GM12878 (cell line): Measurements from ENCODE around the gene FTO. TPM values are rescaled to one million over a fixed set of nuclear protein-coding genes. Genes with fewer than 3 reads are reported as not detected.

Experiments used
- ATAC-seq: fragments of 200-7000 bp; cut with Tn5 transposase; 3 replicates; pipeline ENCODE4 v1.9.1; 2020; ENCODE audit warnings: mild to moderate bottlenecking, moderate library complexity
- BruUV-seq: library from RNA; stranded (reverse); fragments of 400-500 nt; replicated peaks from 2 replicates; lab custom pipeline; 2021; lab: Mats Ljungman, UMichigan
- CTCF ChIA-PET: fragments of 300-600 bp; sonication (Branson Sonifier 250); formaldehyde crosslinking; extraction: SDS; loops from one replicate; lab custom pipeline; 2021; ENCODE audit warnings: inconsistent platforms; lab: Yijun Ruan, JAX
- POLR2A ChIA-PET: fragments of 350-600 bp; formaldehyde crosslinking; extraction: SDS; loops from one replicate; lab custom pipeline; 2021; ENCODE audit warnings: inconsistent platforms; lab: Charles Lee
- RAD21 ChIA-PET: fragments of 300-600 bp; sonication (Branson Sonifier 250); formaldehyde crosslinking; loops from one replicate; lab custom pipeline; 2023; ENCODE audit warnings: antibody characterized with exemption; ENCODE audit not compliant: unreplicated experiment; lab: Charles Lee
- SMC1A ChIA-PET: fragments of 300-600 bp; sonication (Branson Sonifier 250); formaldehyde crosslinking; loops from one replicate; lab custom pipeline; 2023; ENCODE audit not compliant: unreplicated experiment, uncharacterized antibody; lab: Charles Lee
- DNase-seq: peaks from one replicate; pipeline ENCODE4 v3.0.0-alpha.2; 2011; ENCODE audit warnings: low read depth, low spot score
- FAIRE-seq: peaks from 3 replicates; lab custom pipeline; 2011; peaks lifted over from hg19 to GRCh38; lab: Jason Lieb, UNC
- H2AFZ ChIP-seq: 2 replicates; pipeline ENCODE4 v1.6.0; 2011; ENCODE audit warnings: low read depth, low read length, control low read depth; ENCODE audit not compliant: control insufficient read depth
- H3K27ac ChIP-seq: 2 replicates; pipeline ENCODE4 v1.5.1; 2011; ENCODE audit warnings: control low read depth; ENCODE audit not compliant: control insufficient read depth, insufficient read depth
- H3K27me3 ChIP-seq, 2 experiments: replicated peaks in 1 of 2; 2 replicates each; pipeline versions ENCODE4 v1.6.0 to v1.6.1; 2011; ENCODE audit warnings: low read length in 1 of 2; ENCODE audit not compliant: control insufficient read depth in 2 of 2, insufficient read depth in 2 of 2
- H3K36me3 ChIP-seq, 2 experiments: 2 replicates each; pipeline ENCODE4 v1.5.1; 2011; ENCODE audit warnings: low read length in 1 of 2; ENCODE audit not compliant: control insufficient read depth in 2 of 2, insufficient read depth in 2 of 2
- H3K4me1 ChIP-seq: 2 replicates; pipeline ENCODE4 v1.6.1; 2011; ENCODE audit warnings: mild to moderate bottlenecking, low read length, moderate library complexity, mixed read lengths; ENCODE audit not compliant: control insufficient read depth, insufficient read depth
- H3K4me2 ChIP-seq: 2 replicates; pipeline ENCODE4 v1.6.0; 2011; ENCODE audit warnings: control low read depth; ENCODE audit not compliant: control insufficient read depth, insufficient read depth
- H3K4me3 ChIP-seq: fragments of 200-600 bp; sonication (generic); 2 replicates; pipeline ENCODE4 v1.5.1; 2016
- H3K79me2 ChIP-seq: 2 replicates; pipeline ENCODE4 v1.6.0; 2011; ENCODE audit warnings: low read length; ENCODE audit not compliant: control insufficient read depth, insufficient read depth
- H3K9ac ChIP-seq: 2 replicates; pipeline ENCODE4 v1.8.0; 2011; ENCODE audit warnings: low read length, control low read depth, mixed read lengths; ENCODE audit not compliant: control insufficient read depth, insufficient read depth
- H3K9me3 ChIP-seq: replicated peaks from 3 replicates; pipeline ENCODE4 v1.5.1; 2011; ENCODE audit warnings: mild to moderate bottlenecking, low read length; ENCODE audit not compliant: control insufficient read depth, insufficient read depth
- H4K20me1 ChIP-seq: 2 replicates; pipeline ENCODE4 v1.6.0; 2011; ENCODE audit not compliant: control insufficient read depth, insufficient read depth
- BACH1 ChIP-seq: fragments of 450-650 bp; IDR thresholded peaks from 2 replicates; pipeline ENCODE4 v1.6.1; 2017; ENCODE audit warnings: mild to moderate bottlenecking, borderline replicate concordance
- CREM ChIP-seq: IDR thresholded peaks from 2 replicates; pipeline ENCODE4 v1.6.1; 2014; ENCODE audit warnings: antibody characterized with exemption, low read depth
- CTCF ChIP-seq, 3 experiments: IDR thresholded peaks in 2 of 3; conservative IDR thresholded peaks in 1 of 3; 2 replicates each; pipeline ENCODE4 v1.5.1; 2011; ENCODE audit warnings: low read depth in 3 of 3, low read length in 3 of 3, mild to moderate bottlenecking in 3 of 3, control low read depth in 2 of 3, moderate library complexity in 2 of 3, inconsistent platforms in 1 of 3, mixed read lengths in 1 of 3; ENCODE audit not compliant: control insufficient read depth in 2 of 3, insufficient read depth in 1 of 3; ENCODE audit errors: extremely low read depth in 1 of 3
- EED ChIP-seq: sonication (generic); IDR thresholded peaks from 2 replicates; pipeline ENCODE4 v1.6.1; 2016; ENCODE audit warnings: antibody characterized with exemption, low read depth
- EZH2 ChIP-seq: IDR thresholded peaks from 2 replicates; pipeline ENCODE4 v1.6.1; 2012; ENCODE audit warnings: low read depth, mild to moderate bottlenecking, control low read depth, inconsistent platforms, low read length, borderline replicate concordance; ENCODE audit not compliant: control insufficient read depth
- SMARCA5 ChIP-seq: fragments of 450-650 bp; IDR thresholded peaks from 2 replicates; pipeline ENCODE4 v1.6.1; 2017; ENCODE audit warnings: mild to moderate bottlenecking
- ZBTB33 ChIP-seq: fragments of 450-650 bp; IDR thresholded peaks from 2 replicates; pipeline ENCODE4 v1.6.1; 2017; ENCODE audit warnings: mild to moderate bottlenecking
- ZNF384 ChIP-seq: IDR thresholded peaks from 2 replicates; pipeline ENCODE4 v1.6.1; 2012; ENCODE audit warnings: low read depth, mild to moderate bottlenecking, low read length, improper control_type of control experiment, borderline replicate concordance
- WGBS: methylation state at CpG from one replicate; pipeline ENCODE4 v1.1.6; 2016; ENCODE audit warnings: low lambda C conversion rate; ENCODE audit not compliant: insufficient replicate concordance, insufficient coverage; ENCODE audit errors: missing lambda C conversion rate; 5-methylcytosine and 5-hydroxymethylcytosine counted together
- in situ Hi-C: fragments of 300-500 bp; cut with MboI; formaldehyde crosslinking; loops from 9 replicates; pipeline ENCODE4 v1.14.3; 2018; ENCODE audit warnings: mixed read lengths
- intact Hi-C: fragments of 100-400 bp; cut with micrococcal nuclease; formaldehyde crosslinking; loops from one replicate; pipeline ENCODE4 v1.14.2; 2022; ENCODE audit not compliant: unreplicated experiment
- polyA plus RNA-seq, 11 experiments: library from polyadenylated mRNA; depleted of rRNA in 4 of 11; unstranded in 6 of 11; stranded (reverse) in 5 of 11; fragments of >200 nt; fragmentation: Nextera tagmentation in 4 of 11; fragmentation: Illumina TruSeq in 1 of 11; extraction: Ambion mirVana in 4 of 11; extraction: Trizol in 1 of 11; gene quantifications; 1 replicate in 1 of 11; 2 replicates in 10 of 11; pipeline versions ENCODE4 v1.2.1 to v1.2.3, GENCODE V29; 2011 to 2016; ENCODE audit warnings: inconsistent platforms in 2 of 11, missing spikeins in 2 of 11, low read depth in 1 of 11
- total RNA-seq, 4 experiments: library from RNA; depleted of rRNA in 3 of 4; stranded (reverse); fragments of >200 nt in 3 of 4; fragmentation: Illumina TruSeq in 1 of 4; extraction: Trizol in 1 of 4; gene quantifications; 2 replicates each; pipeline versions ENCODE4 v1.2.1 to v1.2.3, GENCODE V29; 2013 to 2021

The FTO gene
- total and polyA plus RNA-seq, 10 of the 15 experiments (the other 5 are each of a cell fraction or from before 2014, with no cell fraction given), result 20.1 to 55.0 (median 47.0) TPM

DNA sequence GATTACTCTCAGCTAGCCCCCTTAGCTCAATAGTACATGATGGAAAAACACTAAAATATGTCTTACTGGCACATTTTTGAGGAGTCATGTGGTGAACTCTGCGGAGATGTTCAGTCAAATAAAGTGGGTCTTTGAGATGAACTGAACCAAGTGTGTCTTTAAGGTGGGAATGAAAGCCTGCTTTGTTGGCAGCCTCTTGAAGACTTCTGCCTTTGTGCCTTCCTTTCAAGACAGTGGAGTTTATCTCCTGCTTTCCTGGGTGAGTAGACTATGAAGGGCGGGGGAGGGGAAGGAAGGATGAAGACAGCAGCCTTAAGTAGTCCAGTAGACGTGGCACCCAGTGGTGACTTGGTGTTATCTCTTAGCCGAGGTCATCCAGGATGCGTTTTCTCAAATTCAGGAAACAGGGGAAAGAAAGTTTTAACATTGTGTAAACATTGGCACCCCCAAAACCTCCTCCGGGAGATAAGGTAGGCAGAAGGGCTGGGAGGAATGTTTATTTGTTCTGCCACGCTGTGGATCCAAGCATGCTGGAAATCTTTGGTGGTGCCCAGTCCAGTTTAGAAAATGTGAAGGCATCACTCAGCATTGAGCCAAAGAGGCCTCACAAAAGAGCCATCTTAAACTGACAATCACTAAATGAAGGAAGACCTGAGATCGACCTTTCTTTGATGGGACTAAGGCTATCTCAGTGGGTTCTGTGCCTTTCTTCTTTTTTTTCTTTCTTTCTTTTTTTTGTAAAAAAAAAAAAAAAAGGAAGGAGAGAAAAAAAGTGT, 220.6 kb downstream of the FTO start:
- in situ Hi-C loops (no loop called here), intact Hi-C loops (no loop called here)
- H3K27me3 ChIP-seq, result no peaks in the 10 kb centered on the region
- H4K20me1 ChIP-seq, result no peaks in the 10 kb centered on the region
- H3K4me3 ChIP-seq, result no peak overlapping the region
- POLR2A ChIA-PET, result no interaction called here
- no peaks in the 10 kb centered on the region for H3K9me3 ChIP-seq
- no peak for FAIRE-seq
- no peak overlapping the region for H2AFZ ChIP-seq
- no peaks in the 10 kb centered on the region for H3K36me3 ChIP-seq
- RAD21 ChIA-PET, result no interaction called here
- H3K4me2 ChIP-seq, result no peak overlapping the region
- WGBS, result 92% methylated on average over 8 of the region's 8 CpGs
- SMC1A ChIA-PET, result interaction anchor here (1.1 kb wide), 1 partner anchor 13 kb away, joined by 4 read pairs; no protein-coding TSS in a partner anchor
- CTCF ChIA-PET, result no interaction called here
- ATAC-seq, result no peak
- no peak for DNase-seq
- no peaks in the 10 kb centered on the region for H3K79me2 ChIP-seq
- H3K27ac ChIP-seq, result no peak overlapping the region
- H3K4me1 ChIP-seq, result no peaks in the 10 kb centered on the region
- no peak overlapping the region for H3K9ac ChIP-seq
- TF ChIP-seq EZH2 (no peak), CREM (no peak), CTCF (IDR thresholded peaks at IDR 0.05 in 2 of 3, conservative IDR thresholded peaks at IDR 0.05 in 1 of 3; ENCODE audit: control insufficient read depth in 2 of 3, extremely low read depth in 1 of 3, insufficient read depth in 1 of 3, low read depth in 3 of 3, low read length in 3 of 3) (no peak), ZBTB33 (no peak), ZNF384 (no peak), EED (no peak), SMARCA5 (no peak), BACH1 (no peak)
- no TSS peak for BruUV-seq
